SK-N-MC (cell line): ENCODE data around the gene BCKDHA.

ENCODE experiments used
- EZH2 ChIP-seq: fragments of 200-600 bp; sonication (generic); IDR thresholded peaks from one replicate; pipeline ENCODE4 v1.6.1; 2017; ENCODE audit warnings: antibody characterized with exemption
- POLR2AphosphoS5 ChIP-seq: IDR thresholded peaks from 2 replicates; pipeline ENCODE4 v1.6.1; 2012; ENCODE audit warnings: mild to moderate bottlenecking, low read depth, low read length, borderline replicate concordance

DNA sequence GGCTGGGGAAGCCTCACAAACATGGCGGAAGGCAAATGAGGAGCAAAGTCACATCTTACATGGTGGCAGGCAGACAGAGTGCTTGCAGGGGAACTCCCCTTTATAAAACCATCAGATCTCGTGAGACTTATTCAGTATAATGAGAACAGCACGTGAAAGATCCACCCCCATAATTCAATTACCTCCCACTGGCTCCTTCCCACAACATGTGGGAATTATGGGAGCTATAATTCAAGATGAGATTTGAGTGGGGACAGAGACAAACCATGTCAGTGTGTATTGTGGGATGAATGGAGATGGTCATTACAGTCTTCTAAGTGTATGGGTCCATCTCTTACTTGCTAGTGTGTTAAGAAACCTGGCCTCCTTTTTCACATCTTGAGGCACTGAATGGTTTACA lies 4.4 kb downstream of the BCKDHA start:
- TF ChIP-seq EZH2 (no peak), POLR2AphosphoS5 (no peak)
